Ishikawa (cell line): ENCODE measurements around the gene GARIN5B.

Source experiments
- CEBPB ChIP-seq: IDR thresholded peaks from 2 replicates; pipeline ENCODE4 v1.6.1; 2012
- CREB1 ChIP-seq: IDR thresholded peaks from 2 replicates; pipeline ENCODE4 v1.6.1; 2012; ENCODE audit warnings: low read depth
- EGR1 ChIP-seq: IDR thresholded peaks from 2 replicates; pipeline ENCODE4 v1.6.1; 2012
- EP300 ChIP-seq: IDR thresholded peaks from 2 replicates; pipeline ENCODE4 v1.6.1; 2012; ENCODE audit warnings: borderline replicate concordance
- FOXM1 ChIP-seq: IDR thresholded peaks from 2 replicates; pipeline ENCODE4 v1.6.1; 2012; ENCODE audit warnings: low read depth, borderline replicate concordance
- MAX ChIP-seq: IDR thresholded peaks from 2 replicates; pipeline ENCODE4 v1.6.1; 2012
- NFIC ChIP-seq: IDR thresholded peaks from 2 replicates; pipeline ENCODE4 v1.6.1; 2012
- RAD21 ChIP-seq: IDR thresholded peaks from 2 replicates; pipeline ENCODE4 v1.6.1; 2012; ENCODE audit warnings: low read depth
- REST ChIP-seq: IDR thresholded peaks from 2 replicates; pipeline ENCODE4 v1.6.1; 2012; ENCODE audit warnings: low read depth, mild to moderate bottlenecking
- TAF1 ChIP-seq: IDR thresholded peaks from 2 replicates; pipeline ENCODE4 v1.6.1; 2012; ENCODE audit warnings: low read depth, mild to moderate bottlenecking
- TCF12 ChIP-seq: IDR thresholded peaks from 2 replicates; pipeline ENCODE4 v1.6.1; 2012; ENCODE audit warnings: low read depth
- TEAD4 ChIP-seq: IDR thresholded peaks from 2 replicates; pipeline ENCODE4 v1.6.1; 2012
- USF1 ChIP-seq: IDR thresholded peaks from 2 replicates; pipeline ENCODE4 v1.6.1; 2012
- YY1 ChIP-seq: IDR thresholded peaks from 2 replicates; pipeline ENCODE4 v1.6.1; 2012; ENCODE audit warnings: low read depth
- ZBTB7A ChIP-seq: IDR thresholded peaks from 2 replicates; pipeline ENCODE4 v1.6.1; 2012; ENCODE audit warnings: low read depth

The GARIN5B gene

GRCh38 chr19:55407550-55407799 is 44.4 kb upstream of the GARIN5B start, which contains the start of gene UBE2S:
UBE2S (minus strand) TSS chr19:55407788; CDS start chr19:55407589, 199 bp downstream.
- TF ChIP-seq REST (0 out of 2 replicates have a peak, but pooled peaks have one; percentile 14), YY1 (peak; percentile 57; the same call in 1 of the 2 replicates), TEAD4 (peak; percentile 12; the same call in 1 of the 2 replicates), TAF1 (peak; percentile 93)

GRCh38 chr19:55406826-55407549 is 43.9 kb upstream of the GARIN5B start:
- no peak for TF ChIP-seq EP300
- no peak for TF ChIP-seq REST
- TF ChIP-seq NFIC: no peak
- no peak for TF ChIP-seq CREB1
- no peak; the same call in 1 of the 2 replicates for TF ChIP-seq TCF12
- no peak for TF ChIP-seq TAF1
- no peak for TF ChIP-seq TEAD4
- no peak for TF ChIP-seq YY1
- TF ChIP-seq EGR1: no peak

GRCh38 chr19:55406091-55406825 is 43.2 kb upstream of the GARIN5B start:
- TF ChIP-seq TAF1: no peak

- no peak for TF ChIP-seq TAF1
- TF ChIP-seq FOXM1: no peak
- TF ChIP-seq RAD21: no peak
- no peak for TF ChIP-seq NFIC
- TF ChIP-seq TEAD4: no peak
- TF ChIP-seq EP300: no peak
- no peak for TF ChIP-seq REST
- TF ChIP-seq EGR1: no peak
- no peak for TF ChIP-seq ZBTB7A
- TF ChIP-seq USF1: no peak
- TF ChIP-seq CREB1: no peak
- no peak for TF ChIP-seq TCF12
- TF ChIP-seq MAX: no peak
- no peak for TF ChIP-seq YY1
- no peak for TF ChIP-seq CEBPB
These were observed 42.6 kb upstream of the GARIN5B start for GRCh38 chr19:55405638-55406037.

GRCh38 chr19:55402509-55402908 is 39.4 kb upstream of the GARIN5B start:
- no peak for TF ChIP-seq REST
- TF ChIP-seq USF1: no peak
- no peak for TF ChIP-seq MAX
- TF ChIP-seq FOXM1: no peak
- TF ChIP-seq EP300: no peak
- no peak for TF ChIP-seq NFIC
- no peak for TF ChIP-seq TAF1
- no peak for TF ChIP-seq ZBTB7A
- TF ChIP-seq CREB1: no peak
- TF ChIP-seq TCF12: no peak
- no peak for TF ChIP-seq TEAD4
- no peak for TF ChIP-seq CEBPB
- TF ChIP-seq EGR1: no peak
- TF ChIP-seq YY1: no peak
- no peak for TF ChIP-seq RAD21
